Ishikawa (cell line): ENCODE measurements around the gene KRT36.

Experiments
- EP300 ChIP-seq: IDR thresholded peaks from 2 replicates; pipeline ENCODE4 v1.6.1; 2012; ENCODE audit warnings: borderline replicate concordance
- FOXM1 ChIP-seq: IDR thresholded peaks from 2 replicates; pipeline ENCODE4 v1.6.1; 2012; ENCODE audit warnings: low read depth, borderline replicate concordance
- RAD21 ChIP-seq: IDR thresholded peaks from 2 replicates; pipeline ENCODE4 v1.6.1; 2012; ENCODE audit warnings: low read depth
- REST ChIP-seq: IDR thresholded peaks from 2 replicates; pipeline ENCODE4 v1.6.1; 2012; ENCODE audit warnings: low read depth, mild to moderate bottlenecking
- TAF1 ChIP-seq: IDR thresholded peaks from 2 replicates; pipeline ENCODE4 v1.6.1; 2012; ENCODE audit warnings: low read depth, mild to moderate bottlenecking
- TCF12 ChIP-seq: IDR thresholded peaks from 2 replicates; pipeline ENCODE4 v1.6.1; 2012; ENCODE audit warnings: low read depth

- TF ChIP-seq REST = no peak
- TF ChIP-seq RAD21 = no peak
- TF ChIP-seq TAF1 = no peak
- TF ChIP-seq EP300 = no peak
- no peak for TF ChIP-seq FOXM1
- no peak for TF ChIP-seq TCF12
These were observed 40.6 kb upstream of the KRT36 start for GRCh38 chr17:41530062-41531048.
